LNCaP clone FGC (cell line): ENCODE measurements around the gene IAH1.
A peak's percentile ranks its signal among the peaks of the same experiment; 100 is the strongest.

ENCODE experiments used
- DNase-seq: peaks from one replicate; pipeline ENCODE4 v3.0.0-alpha.2; 2011; ENCODE audit warnings: low read depth
- H3K4me3 ChIP-seq: 2 replicates; pipeline ENCODE4 v1.5.1; 2011; ENCODE audit warnings: mild to moderate bottlenecking, low read depth, low read length, control low read depth
- CTCF ChIP-seq: IDR thresholded peaks from 2 replicates; pipeline ENCODE4 v1.5.1; 2012; ENCODE audit warnings: mild to moderate bottlenecking; ENCODE audit not compliant: control insufficient read depth, insufficient read depth; ENCODE audit errors: extremely low read depth

The IAH1 gene

GRCh38 chr2:9441556-9441955 is 32.8 kb upstream of the IAH1 start:
- no peak for DNase-seq
- H3K4me3 ChIP-seq = no peak overlapping the region
- no peak for TF ChIP-seq CTCF

- H3K4me3 ChIP-seq = no peak overlapping the region
- TF ChIP-seq CTCF = no peak
- no peak for DNase-seq
Observed at GRCh38 chr2:9443526-9443925, 30.8 kb upstream of the IAH1 start.

- no peak for DNase-seq
- no peak for TF ChIP-seq CTCF
- H3K4me3 ChIP-seq = no peak overlapping the region
Observed at GRCh38 chr2:9445089-9445488, 29.3 kb upstream of the IAH1 start.

GRCh38 chr2:9451231-9451630 is 23.1 kb upstream of the IAH1 start:
- peak; percentile 66 for DNase-seq
- no peak overlapping the region for H3K4me3 ChIP-seq
- TF ChIP-seq CTCF = no peak

GRCh38 chr2:9460441-9461017 is 13.8 kb upstream of the IAH1 start:
- no peak for DNase-seq
- TF ChIP-seq CTCF = no peak
- H3K4me3 ChIP-seq = no peak overlapping the region

- DNase-seq = no peak
- H3K4me3 ChIP-seq = no peak overlapping the region
- no peak for TF ChIP-seq CTCF
Observed at GRCh38 chr2:9461079-9461478, 13.3 kb upstream of the IAH1 start.

GRCh38 chr2:9462313-9462712 is 12.0 kb upstream of the IAH1 start:
- TF ChIP-seq CTCF = no peak
- no peak overlapping the region for H3K4me3 ChIP-seq

More at GRCh38 chr2:9462313-9462712, 12.0 kb upstream of the IAH1 start:
- no peak for DNase-seq
